H1 (cell line): ENCODE results near the gene SYCE3. TPM values are rescaled to one million over a fixed set of nuclear protein-coding genes. Genes with fewer than 3 reads are reported as not detected.

ENCODE experiments used
- CHD1 ChIP-seq: IDR thresholded peaks from 2 replicates; pipeline ENCODE4 v1.6.1; 2012; ENCODE audit warnings: low read depth, low read length, improper control_type of control experiment
- FOSL1 ChIP-seq: IDR thresholded peaks from 2 replicates; pipeline ENCODE4 v1.6.1; 2011; ENCODE audit warnings: mild to moderate bottlenecking, low read depth, low read length, moderate library complexity; ENCODE audit not compliant: insufficient read depth
- HDAC2 ChIP-seq, 2 experiments: fragments of 300-600 bp in 1 of 2; sonication (generic) in 1 of 2; IDR thresholded peaks; 2 replicates each; pipeline ENCODE4 v1.6.1; 2011 to 2012; ENCODE audit warnings: low read depth in 2 of 2, low read length in 2 of 2, mild to moderate bottlenecking in 2 of 2, moderate library complexity in 2 of 2, borderline replicate concordance in 1 of 2, inconsistent platforms in 1 of 2
- NRF1 ChIP-seq: IDR thresholded peaks from 2 replicates; pipeline ENCODE4 v1.6.1; 2011; ENCODE audit warnings: mild to moderate bottlenecking, low read depth, low read length, improper control_type of control experiment
- POLR2A ChIP-seq, 2 experiments: IDR thresholded peaks; 1 replicate in 1 of 2; 2 replicates in 1 of 2; pipeline ENCODE4 v1.6.1; 2011; ENCODE audit warnings: low read depth in 2 of 2, low read length in 2 of 2, mild to moderate bottlenecking in 2 of 2; ENCODE audit errors: control extremely low read depth in 1 of 2
- TBP ChIP-seq: IDR thresholded peaks from 2 replicates; pipeline ENCODE4 v1.6.1; 2011; ENCODE audit warnings: low read depth, low read length, improper control_type of control experiment
- USF2 ChIP-seq: IDR thresholded peaks from 2 replicates; pipeline ENCODE4 v1.6.1; 2011; ENCODE audit warnings: low read length, improper control_type of control experiment
- polyA plus RNA-seq, 7 experiments: library from polyadenylated mRNA; depleted of rRNA in 3 of 7; stranded (reverse) in 5 of 7; unstranded in 2 of 7; fragments of >200 nt in 5 of 7; fragments of 200-250 nt in 2 of 7; gene quantifications; 1 replicate in 5 of 7; 2 replicates in 1 of 7; 4 replicates in 1 of 7; pipeline versions ENCODE4 v1.2.1 to v1.2.3, GENCODE V29; 2011 to 2013; ENCODE audit warnings: missing spikeins in 2 of 7, mixed read lengths in 2 of 7
- total RNA-seq: library from RNA; stranded (reverse); fragmentation: NEBNext Ultra II Directional; extraction: Animal tissue kit (Norgen Biotek cat#: 25700); gene quantifications from 2 replicates; pipeline ENCODE4 v1.2.1, GENCODE V29; 2021

SYCE3 gene
- total and polyA plus RNA-seq, 2 of the 8 experiments (the other 6 are each of a cell fraction or from before 2014, with no cell fraction given), result 1.9 TPM; not detected in 1

GRCh38 chr22:50564289-50564688 is 1.6 kb upstream of the SYCE3 start (continued):
- TF ChIP-seq NRF1 (no peak), TBP (no peak), POLR2A (IDR thresholded peaks at IDR 0.05; ENCODE audit: control extremely low read depth in 1 of 2, low read depth in 2 of 2, low read length in 2 of 2) (no peak), CHD1 (no peak), HDAC2 (IDR thresholded peaks at IDR 0.05; ENCODE audit: borderline replicate concordance in 1 of 2, low read depth in 2 of 2, low read length in 2 of 2) (no peak), FOSL1 (no peak), USF2 (no peak)
